ENCODE results near the gene MACROD2.

DNA sequence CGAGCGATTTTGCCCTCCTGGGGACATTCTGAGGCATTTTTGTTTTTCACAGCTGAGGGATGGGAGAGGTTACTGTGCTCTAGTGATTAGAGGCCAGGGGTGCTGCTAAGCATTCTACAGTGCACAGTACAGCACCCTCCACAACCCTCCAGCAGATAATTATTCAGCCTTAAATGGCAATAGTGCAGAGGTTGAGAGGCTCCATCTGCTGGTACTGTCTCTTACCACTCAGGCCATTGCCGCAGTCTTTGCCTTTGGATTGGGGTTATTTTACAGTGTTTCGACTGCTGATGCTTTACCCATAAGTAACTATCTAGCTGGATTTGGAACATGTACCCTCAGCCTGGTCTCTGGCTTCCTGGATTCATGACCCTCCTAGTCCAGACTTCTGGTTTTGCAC lies 1872.6 kb downstream of the MACROD2 start:
- no peak for TF ChIP-seq EP300 (IDR thresholded peaks at IDR 0.05)
- TF ChIP-seq, protein P1, sequence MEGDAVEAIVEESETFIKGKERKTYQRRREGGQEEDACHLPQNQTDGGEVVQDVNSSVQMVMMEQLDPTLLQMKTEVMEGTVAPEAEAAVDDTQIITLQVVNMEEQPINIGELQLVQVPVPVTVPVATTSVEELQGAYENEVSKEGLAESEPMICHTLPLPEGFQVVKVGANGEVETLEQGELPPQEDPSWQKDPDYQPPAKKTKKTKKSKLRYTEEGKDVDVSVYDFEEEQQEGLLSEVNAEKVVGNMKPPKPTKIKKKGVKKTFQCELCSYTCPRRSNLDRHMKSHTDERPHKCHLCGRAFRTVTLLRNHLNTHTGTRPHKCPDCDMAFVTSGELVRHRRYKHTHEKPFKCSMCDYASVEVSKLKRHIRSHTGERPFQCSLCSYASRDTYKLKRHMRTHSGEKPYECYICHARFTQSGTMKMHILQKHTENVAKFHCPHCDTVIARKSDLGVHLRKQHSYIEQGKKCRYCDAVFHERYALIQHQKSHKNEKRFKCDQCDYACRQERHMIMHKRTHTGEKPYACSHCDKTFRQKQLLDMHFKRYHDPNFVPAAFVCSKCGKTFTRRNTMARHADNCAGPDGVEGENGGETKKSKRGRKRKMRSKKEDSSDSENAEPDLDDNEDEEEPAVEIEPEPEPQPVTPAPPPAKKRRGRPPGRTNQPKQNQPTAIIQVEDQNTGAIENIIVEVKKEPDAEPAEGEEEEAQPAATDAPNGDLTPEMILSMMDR (IDR thresholded peaks at IDR 0.05): no peak
- TF ChIP-seq POLR2AphosphoS5 (IDR thresholded peaks at IDR 0.05): no peak
